Activated CD8-positive, alpha-beta T cell treated with anti-CD3 and anti-CD28 coated beads for 36 hours (primary cell): ENCODE results near the gene IFRD2. TPM values are rescaled to one million over a fixed set of nuclear protein-coding genes. Genes with fewer than 3 reads are reported as not detected.
"Not testable (repeated sequence)": the region's sequence is repeated elsewhere in the genome, so short reads cannot be mapped to it uniquely, and the experiment has no call there.

Source experiments
- ATAC-seq: fragments of 200-7000 bp; cut with Tn5 transposase; one replicate; pipeline ENCODE4 v1.10.0; 2021; ENCODE audit warnings: mild to moderate bottlenecking, moderate library complexity
- CTCF ChIA-PET: fragments of 350-600 bp; sonication (Branson Sonifier 250); formaldehyde crosslinking; loops from one replicate; lab custom pipeline; 2021; ENCODE audit warnings: antibody characterized with exemption; lab: Charles Lee
- POLR2A ChIA-PET: fragments of 350-600 bp; sonication (Branson Sonifier 250); formaldehyde crosslinking; loops from one replicate; lab custom pipeline; 2021; ENCODE audit warnings: antibody characterized with exemption; lab: Charles Lee
- DNase-seq: peaks from one replicate; pipeline ENCODE4 v3.0.0-alpha.2; 2020
- H3K27ac Mint-ChIP-seq: one replicate; pipeline ENCODE4 v1.8.0; 2021; ENCODE audit warnings: mild to moderate bottlenecking, mixed read lengths
- H3K27me3 Mint-ChIP-seq: one replicate; pipeline ENCODE4 v1.8.0; 2021; ENCODE audit warnings: mixed read lengths
- H3K36me3 Mint-ChIP-seq: one replicate; pipeline ENCODE4 v1.8.0; 2021; ENCODE audit warnings: low read depth, mixed read lengths
- H3K4me1 Mint-ChIP-seq: one replicate; pipeline ENCODE4 v1.8.0; 2021; ENCODE audit warnings: low read depth, mixed read lengths
- H3K4me3 Mint-ChIP-seq: one replicate; pipeline ENCODE4 v1.8.0; 2021; ENCODE audit warnings: mild to moderate bottlenecking, moderate library complexity, mixed read lengths
- H3K9me3 Mint-ChIP-seq: one replicate; pipeline ENCODE4 v1.8.0; 2021; ENCODE audit warnings: mixed read lengths
- intact Hi-C: fragments of 100-400 bp; cut with micrococcal nuclease; formaldehyde crosslinking; loops from one replicate; pipeline ENCODE4 v1.10.0; 2022
- total RNA-seq, 2 experiments: library from RNA; stranded (reverse); gene quantifications; one replicate each; pipeline ENCODE4 v1.2.3, GENCODE V29; 2021
- TF ChIP-seq, protein P1 (sequence below): fragments of 200-600 bp; IDR thresholded peaks from one replicate; pipeline ENCODE4 v1.8.0; 2022; ENCODE audit warnings: antibody characterized with exemption, mild to moderate bottlenecking

IFRD2 gene
- total RNA-seq, 2 experiments from 2014 or later, result 132 to 133 TPM

GRCh38 chr3:50264964-50265485 is 27.2 kb downstream of the IFRD2 start:
- ChIA-PET POLR2A (interaction anchor here (1.3 to 3.3 kb wide), 3 partner anchors 10 to 38 kb away, joined by 4 to 10 read pairs (median 9); no protein-coding TSS in a partner anchor), CTCF (interaction anchor here (1.9 to 11.8 kb wide), 3 partner anchors 10 to 74 kb away, joined by 6 to 97 read pairs (median 16); partner anchors contain the start of gene GNAT1)
- peaks cover 15% of the 10 kb centered on the region for H3K27me3 Mint-ChIP-seq
- intact Hi-C loops, result no loop called here
- DNase-seq (no peak), ATAC-seq (no peak)
- no peak overlapping the region for H3K4me3 Mint-ChIP-seq
- H3K9me3 Mint-ChIP-seq, result no peaks in the 10 kb centered on the region
- no peaks in the 10 kb centered on the region for H3K36me3 Mint-ChIP-seq
- TF ChIP-seq, protein P1, sequence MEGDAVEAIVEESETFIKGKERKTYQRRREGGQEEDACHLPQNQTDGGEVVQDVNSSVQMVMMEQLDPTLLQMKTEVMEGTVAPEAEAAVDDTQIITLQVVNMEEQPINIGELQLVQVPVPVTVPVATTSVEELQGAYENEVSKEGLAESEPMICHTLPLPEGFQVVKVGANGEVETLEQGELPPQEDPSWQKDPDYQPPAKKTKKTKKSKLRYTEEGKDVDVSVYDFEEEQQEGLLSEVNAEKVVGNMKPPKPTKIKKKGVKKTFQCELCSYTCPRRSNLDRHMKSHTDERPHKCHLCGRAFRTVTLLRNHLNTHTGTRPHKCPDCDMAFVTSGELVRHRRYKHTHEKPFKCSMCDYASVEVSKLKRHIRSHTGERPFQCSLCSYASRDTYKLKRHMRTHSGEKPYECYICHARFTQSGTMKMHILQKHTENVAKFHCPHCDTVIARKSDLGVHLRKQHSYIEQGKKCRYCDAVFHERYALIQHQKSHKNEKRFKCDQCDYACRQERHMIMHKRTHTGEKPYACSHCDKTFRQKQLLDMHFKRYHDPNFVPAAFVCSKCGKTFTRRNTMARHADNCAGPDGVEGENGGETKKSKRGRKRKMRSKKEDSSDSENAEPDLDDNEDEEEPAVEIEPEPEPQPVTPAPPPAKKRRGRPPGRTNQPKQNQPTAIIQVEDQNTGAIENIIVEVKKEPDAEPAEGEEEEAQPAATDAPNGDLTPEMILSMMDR, result no peak
- H3K4me1 Mint-ChIP-seq, result no peaks in the 10 kb centered on the region
- no peak overlapping the region for H3K27ac Mint-ChIP-seq

DNA sequence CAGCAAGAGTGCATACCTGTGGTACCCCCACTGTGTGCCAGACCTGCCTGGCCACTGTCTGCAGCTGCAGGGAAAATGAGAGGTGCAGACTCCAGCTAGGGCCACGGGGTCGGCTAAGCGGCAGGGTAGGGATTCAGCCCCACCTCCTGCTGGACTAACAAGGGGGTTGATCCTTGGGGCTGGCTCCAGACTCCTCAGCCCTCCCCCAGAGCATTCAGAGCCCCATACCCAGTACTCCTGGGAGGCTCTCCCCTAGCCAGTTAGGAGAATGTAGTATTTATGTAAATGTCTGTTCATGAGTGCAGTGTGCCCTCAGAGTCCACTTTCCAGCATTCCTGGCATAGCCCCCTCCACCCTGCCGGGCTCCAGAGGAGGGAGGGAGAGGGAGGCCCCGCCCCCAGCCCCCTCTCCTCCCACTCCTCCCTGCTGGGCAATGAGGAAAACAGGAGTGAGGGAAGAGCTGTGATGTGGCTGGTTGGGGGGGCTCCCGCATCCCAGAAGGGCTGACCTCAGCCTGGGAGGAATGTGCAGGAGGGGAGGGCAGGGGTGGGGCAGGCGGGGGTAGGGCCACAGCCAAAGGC is 27.8 kb downstream of the IFRD2 start:
- POLR2A ChIA-PET, result interaction anchor here (0.6 to 1.3 kb wide), 3 partner anchors 10 to 546 kb away, joined by 3 to 4 read pairs (median 3); no protein-coding TSS in a partner anchor
- intact Hi-C loops, result no loop called here
- H3K27ac Mint-ChIP-seq, result no peak overlapping the region

DNA sequence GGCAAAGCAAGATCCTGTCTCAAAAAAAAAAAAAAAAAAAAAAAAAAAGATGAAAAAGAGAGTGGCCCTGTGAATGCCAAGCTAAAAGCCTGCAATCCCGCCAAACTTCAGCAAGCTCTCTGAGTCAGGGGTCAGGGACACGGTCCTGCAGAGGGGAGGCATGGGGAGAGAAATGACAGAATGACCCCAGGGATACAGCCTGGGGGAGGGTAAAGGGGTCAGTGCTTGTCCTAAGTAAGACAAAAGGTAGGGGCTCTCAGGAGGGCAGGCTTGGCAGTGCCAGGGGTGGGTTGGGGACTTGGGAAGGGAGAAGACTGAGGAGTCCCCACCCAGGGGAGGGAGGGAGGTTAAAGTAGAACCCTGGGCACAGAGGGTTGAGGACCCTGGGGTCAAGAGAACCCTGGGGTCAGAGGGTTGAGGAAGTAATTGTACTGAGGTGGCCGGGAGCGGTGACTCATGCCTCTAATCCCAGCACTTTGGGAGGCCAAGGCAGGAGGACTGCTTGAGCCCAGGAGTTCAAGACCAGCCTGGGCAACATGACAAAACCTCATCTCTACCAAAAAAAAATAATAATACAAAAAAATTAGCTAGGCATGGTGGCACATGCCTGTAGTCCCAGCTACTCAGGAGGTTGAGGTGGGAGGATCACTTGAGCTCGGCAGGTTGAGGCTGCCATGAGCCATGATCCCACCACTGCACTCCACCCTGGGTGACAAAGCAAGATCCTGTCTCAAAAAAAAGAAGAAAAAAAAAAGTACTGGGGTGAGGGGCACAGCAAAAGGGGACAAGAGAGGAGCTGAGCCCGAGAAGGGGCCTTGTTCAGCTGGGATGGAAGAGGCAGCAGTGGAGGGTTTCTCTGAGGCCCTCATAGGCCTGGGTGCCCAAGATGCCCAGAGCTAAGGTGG is 28.5 kb downstream of the IFRD2 start:
- Mint-ChIP-seq H3K27ac (no peak overlapping the region), H3K27me3 (peaks cover 13% of the 10 kb centered on the region), H3K4me3 (no peak overlapping the region), H3K9me3 (no peaks in the 10 kb centered on the region), H3K4me1 (peaks cover 4% of the 10 kb centered on the region), H3K36me3 (peaks cover 3% of the 10 kb centered on the region)
- CTCF ChIA-PET, result interaction anchor here (0.6 to 11.8 kb wide), 6 partner anchors 11 to 72 kb away, joined by 3 to 97 read pairs (median 6); no protein-coding TSS in a partner anchor
- intact Hi-C loops, result no loop called here
- DNase-seq (no peak), ATAC-seq (no peak)
- TF ChIP-seq, protein P1, result no peak
- POLR2A ChIA-PET, result interaction anchor here (0.6 to 1.3 kb wide), 5 partner anchors 7 to 546 kb away, joined by 3 to 4 read pairs (median 3); no protein-coding TSS in a partner anchor

More for the DNA sequence above, 27.8 kb downstream of the IFRD2 start:
- H3K4me1 Mint-ChIP-seq, result peaks cover 4% of the 10 kb centered on the region
- H3K9me3 Mint-ChIP-seq, result no peaks in the 10 kb centered on the region
- H3K36me3 Mint-ChIP-seq, result no peaks in the 10 kb centered on the region
- CTCF ChIA-PET, result interaction anchor here (0.6 to 11.8 kb wide), 5 partner anchors 10 to 72 kb away, joined by 3 to 97 read pairs (median 6); no protein-coding TSS in a partner anchor
- peaks cover 15% of the 10 kb centered on the region for H3K27me3 Mint-ChIP-seq
- H3K4me3 Mint-ChIP-seq, result no peak overlapping the region
- TF ChIP-seq, protein P1, result no peak
- DNase-seq (no peak), ATAC-seq (no peak)

DNA sequence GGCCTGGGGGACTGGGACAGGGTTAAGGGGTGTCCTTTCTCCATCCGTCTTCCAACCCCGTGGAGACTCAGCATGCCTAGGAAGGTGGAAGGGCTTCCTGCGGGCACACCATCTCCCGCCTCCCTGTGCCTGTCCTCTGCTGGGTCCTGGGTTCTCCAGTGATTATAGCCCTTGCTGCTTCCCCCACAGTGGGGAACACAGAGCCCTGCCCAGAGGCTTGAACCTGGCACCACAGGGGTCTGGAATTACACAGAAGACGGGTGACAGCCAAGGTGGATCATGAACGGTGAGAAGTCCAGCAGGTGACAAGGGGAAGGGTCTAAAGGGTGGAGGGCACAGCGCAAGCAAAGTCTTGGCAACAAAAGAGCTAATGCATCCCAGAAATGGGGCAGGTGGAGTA is 29.5 kb downstream of the IFRD2 start:
- peaks cover 8% of the 10 kb centered on the region for H3K36me3 Mint-ChIP-seq
- CTCF ChIA-PET, result interaction anchor here (1.4 to 11.8 kb wide), 4 partner anchors 16 to 71 kb away, joined by 6 to 97 read pairs (median 7); no protein-coding TSS in a partner anchor
- H3K27ac Mint-ChIP-seq, result no peak overlapping the region
- TF ChIP-seq, protein P1, result no peak
- H3K9me3 Mint-ChIP-seq, result no peaks in the 10 kb centered on the region
- intact Hi-C loops, result no loop called here
- peaks cover 8% of the 10 kb centered on the region for H3K27me3 Mint-ChIP-seq
- ATAC-seq (no peak), DNase-seq (no peak)
- POLR2A ChIA-PET, result interaction anchor here (0.9 to 1.3 kb wide), 2 partner anchors 8 to 11 kb away, joined by 3 read pairs; no protein-coding TSS in a partner anchor
- H3K4me3 Mint-ChIP-seq, result no peak overlapping the region
- peaks cover 4% of the 10 kb centered on the region for H3K4me1 Mint-ChIP-seq

GRCh38 chr3:50262200-50262599 is 30.0 kb downstream of the IFRD2 start:
- intact Hi-C loops, H3K4me3 Mint-ChIP-seq, H3K4me1 Mint-ChIP-seq, H3K27ac Mint-ChIP-seq, DNase-seq, ATAC-seq, POLR2A ChIA-PET, H3K9me3 Mint-ChIP-seq, H3K27me3 Mint-ChIP-seq: not testable (repeated sequence)
- peaks cover 13% of the 10 kb centered on the region for H3K36me3 Mint-ChIP-seq
- CTCF ChIA-PET, result interaction anchor here (1.0 to 11.8 kb wide), 3 partner anchors 15 to 69 kb away, joined by 3 to 97 read pairs (median 5); no protein-coding TSS in a partner anchor
